Ramos (cell line): ENCODE data around the gene FIBCD1.

Source experiments
- in situ Hi-C: fragments of 300-500 bp; cut with MboI; formaldehyde crosslinking; loops from one replicate; pipeline ENCODE4 v1.14.3; 2022; ENCODE audit warnings: low sequenced_read_pairs; ENCODE audit not compliant: unreplicated experiment

Gene FIBCD1

DNA sequence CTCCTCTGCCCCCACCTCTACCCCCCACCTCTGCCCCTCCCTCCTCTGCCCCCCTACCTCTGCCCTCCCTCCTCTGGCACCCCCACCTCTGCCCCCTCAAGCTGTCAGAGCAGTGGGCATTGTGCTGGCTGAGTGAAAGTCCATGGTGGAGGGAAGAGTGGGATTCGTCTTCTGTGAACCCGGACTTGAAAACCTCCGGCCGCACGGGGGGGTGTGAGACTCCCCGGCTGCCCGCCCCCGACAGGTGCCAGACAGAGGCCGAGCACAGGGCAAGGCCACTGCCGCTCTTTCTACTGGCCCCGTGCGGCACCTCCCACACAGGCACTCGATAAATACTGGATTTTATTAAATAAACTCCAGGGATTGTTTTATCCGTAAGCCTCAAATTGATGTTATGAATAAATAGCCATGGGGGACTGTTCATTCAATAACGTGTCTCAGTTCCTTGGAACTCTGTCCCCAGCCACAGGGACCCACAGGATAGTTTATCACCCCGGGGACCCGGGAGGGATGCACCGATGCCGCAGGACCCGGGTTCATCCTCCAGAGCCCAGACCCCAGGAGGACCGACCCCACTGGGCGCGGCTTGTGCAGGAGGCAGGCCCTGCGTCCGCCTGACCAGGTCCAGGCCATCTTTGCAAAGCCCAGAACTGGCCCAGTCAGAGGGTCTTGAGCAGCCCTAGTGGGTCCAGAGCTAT is 39.8 kb downstream of the FIBCD1 start:
- in situ Hi-C loops: no loop called here

DNA sequence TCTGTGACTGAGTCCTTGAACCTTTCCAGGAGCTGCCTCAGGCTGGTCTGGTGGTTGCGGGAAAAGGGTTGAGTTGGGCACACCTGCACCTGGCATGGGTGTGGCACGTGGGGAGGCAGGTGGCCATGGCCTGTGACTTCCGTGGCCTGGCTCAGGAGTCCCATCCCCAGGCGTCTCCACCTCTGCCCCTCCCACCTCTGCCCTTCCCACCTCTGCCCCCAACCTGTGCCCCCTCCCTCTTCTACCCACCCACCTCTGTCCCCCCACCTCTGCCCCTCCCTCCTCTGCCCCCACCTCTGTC is 40.5 kb downstream of the FIBCD1 start:
- in situ Hi-C loops: no loop called here

DNA sequence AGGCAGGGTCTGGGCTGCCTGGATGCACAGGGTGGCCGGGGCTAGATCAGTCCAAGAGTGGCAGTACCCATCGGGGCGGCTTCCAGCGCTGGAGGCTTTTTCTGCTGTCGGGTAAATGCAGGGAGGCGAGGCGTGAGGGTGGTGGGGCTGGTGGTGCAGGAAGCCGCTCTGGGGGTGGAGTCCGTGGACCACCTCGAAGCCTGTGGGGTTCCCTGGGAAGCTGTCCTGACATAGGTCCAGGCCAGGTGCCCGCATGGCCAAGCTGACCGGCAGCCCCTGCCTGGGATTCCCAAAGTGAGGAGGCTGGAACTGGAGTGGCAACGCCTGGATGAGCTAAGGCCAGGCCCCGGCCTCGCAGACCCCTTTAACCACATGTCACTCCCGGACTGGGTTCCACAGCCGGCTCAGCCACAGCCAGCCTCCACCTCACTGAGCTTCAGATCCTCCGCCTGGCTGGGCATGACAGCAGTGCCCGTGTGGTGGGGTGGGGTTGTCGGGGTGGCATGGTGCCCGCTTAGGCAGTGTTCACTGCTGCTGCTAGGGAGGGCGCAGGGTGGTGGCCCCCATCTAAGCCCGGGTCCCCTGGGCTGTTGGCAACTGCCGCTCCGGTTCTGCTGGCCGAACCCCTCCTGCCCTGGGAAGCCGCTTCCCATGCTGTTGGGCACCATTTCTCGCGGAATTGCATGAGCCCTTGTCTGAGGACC is 41.0 kb downstream of the FIBCD1 start:
- in situ Hi-C loops: no loop called here

DNA sequence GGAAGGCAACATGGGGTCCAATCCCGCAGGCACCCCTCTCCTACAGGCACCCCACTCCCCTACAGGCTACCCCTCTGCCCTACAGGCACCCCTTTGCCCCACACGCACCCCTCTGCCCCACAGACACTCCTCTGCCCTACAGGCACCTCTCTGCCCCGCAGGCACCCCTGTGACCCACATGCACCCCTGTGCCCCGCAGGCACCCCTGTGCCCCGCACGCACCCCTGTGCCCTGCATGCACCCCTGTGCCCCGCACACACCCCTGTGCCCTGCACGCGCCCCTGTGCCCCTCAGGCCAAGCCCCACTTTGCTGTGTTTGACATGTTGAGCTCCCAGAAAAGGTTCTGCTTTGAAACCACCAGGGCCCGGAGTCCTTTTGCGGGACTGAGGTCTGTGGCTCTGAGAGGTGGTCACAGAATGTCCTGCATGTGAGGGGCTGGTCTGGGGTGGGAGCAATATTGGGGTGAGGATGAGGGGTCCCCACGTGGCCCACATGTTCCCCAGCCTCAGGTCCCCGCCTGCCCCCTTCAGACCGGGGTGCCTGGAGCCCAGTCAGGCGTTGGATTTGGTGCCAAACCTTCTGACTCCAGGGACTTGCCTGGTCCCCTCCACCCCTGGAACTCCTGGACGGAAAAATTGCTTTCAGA is 41.8 kb downstream of the FIBCD1 start:
- in situ Hi-C loops: no loop called here

DNA sequence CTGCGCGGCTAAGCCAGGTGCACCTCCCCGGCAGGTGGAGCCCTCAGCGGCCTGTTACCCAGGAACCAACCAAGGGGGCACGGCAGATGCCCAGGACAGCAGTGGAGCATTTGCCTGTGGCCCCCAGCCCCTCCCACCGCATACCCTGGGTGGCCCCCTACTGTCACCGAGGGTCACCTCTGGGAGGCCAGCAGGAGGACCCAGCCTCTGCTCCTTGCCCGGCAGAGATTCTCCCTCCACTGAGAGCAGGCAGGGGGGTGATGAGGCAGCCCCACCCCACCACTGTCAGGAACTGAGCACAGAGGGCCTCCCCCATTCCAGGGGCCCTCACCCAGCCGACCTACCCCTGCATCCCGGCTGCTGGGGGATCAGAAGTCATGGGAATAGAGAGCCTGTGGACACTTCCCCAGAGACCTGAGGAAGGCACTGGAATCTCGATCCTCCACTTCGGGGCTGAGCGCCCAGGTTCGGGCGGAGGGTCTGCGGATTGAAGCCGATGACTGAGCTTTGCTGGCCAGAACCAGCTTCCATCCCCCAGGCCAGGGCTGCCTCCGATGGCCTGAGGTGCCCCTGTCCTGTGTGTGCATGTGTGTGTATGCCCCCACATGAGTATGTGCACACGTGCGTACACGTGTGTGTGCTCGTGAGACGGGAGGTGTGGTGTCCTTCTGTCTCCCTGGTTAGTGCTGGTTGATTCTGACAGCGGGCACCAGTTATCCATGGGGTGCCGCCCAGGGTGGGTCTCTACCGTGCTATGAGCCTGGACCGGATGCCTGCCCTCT is 42.6 kb downstream of the FIBCD1 start, which contains the start of gene QRFP:
QRFP (minus strand) TSS at position 580 of the 782 bp plus-strand sequence. CDS start 2,974 bp downstream, outside the sequence.
- in situ Hi-C loops: no loop called here

DNA sequence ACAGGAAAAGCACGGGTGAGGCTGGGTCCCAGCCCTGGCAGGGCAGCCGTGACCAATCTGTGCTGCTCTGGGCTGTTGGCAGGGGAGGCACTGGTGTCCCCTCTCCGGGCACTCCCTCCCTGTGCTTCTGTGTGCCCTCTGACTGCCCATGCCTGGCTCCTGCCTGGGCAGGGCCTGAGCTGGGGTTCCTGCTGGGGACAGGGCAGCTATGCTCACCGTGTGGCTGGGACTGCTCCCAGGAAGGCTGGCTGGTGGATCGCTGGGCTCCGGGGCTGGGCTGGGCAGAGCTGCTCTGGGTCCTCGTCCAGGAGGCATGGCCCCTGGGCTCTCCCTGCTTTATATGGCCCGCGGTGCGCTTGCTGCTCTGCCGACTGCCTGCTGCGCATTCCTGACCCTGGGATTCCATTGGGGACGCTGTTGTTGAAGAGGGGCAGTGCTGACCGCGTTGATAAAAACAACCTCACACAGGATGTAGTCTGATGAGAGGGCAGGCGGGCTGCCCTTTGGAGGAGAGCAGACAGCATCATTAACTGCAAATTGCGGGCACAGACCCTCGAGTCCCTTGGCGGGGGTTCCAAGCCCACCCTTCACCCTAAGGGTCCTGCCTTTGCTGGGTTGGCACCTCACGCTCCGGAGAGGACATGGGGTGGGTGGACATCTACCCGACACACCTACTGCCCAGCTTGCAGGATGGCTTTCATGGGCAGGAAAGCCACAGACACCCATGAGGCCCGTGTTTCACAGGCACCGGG is 43.4 kb downstream of the FIBCD1 start:
- in situ Hi-C loops: no loop called here

DNA sequence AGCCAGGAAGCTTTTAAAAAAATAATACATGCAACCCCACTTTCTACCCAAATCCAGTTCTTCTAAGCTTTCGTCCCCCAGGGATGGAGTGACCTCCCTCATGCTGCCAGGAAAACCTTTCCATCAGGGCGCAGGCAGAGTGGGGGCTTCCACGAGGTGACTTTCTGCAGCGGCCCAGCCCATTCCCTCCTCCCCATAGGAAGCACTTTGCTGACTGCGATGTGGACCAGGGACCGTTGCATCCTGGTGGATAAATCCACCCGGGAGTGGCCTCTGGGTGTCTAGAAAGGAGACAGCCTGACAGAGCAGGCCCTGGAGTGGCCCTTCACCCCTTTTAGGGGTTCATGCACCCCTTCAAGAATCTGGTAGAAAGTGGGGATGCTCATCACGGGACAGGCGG is 44.0 kb downstream of the FIBCD1 start:
- in situ Hi-C loops: no loop called here

DNA sequence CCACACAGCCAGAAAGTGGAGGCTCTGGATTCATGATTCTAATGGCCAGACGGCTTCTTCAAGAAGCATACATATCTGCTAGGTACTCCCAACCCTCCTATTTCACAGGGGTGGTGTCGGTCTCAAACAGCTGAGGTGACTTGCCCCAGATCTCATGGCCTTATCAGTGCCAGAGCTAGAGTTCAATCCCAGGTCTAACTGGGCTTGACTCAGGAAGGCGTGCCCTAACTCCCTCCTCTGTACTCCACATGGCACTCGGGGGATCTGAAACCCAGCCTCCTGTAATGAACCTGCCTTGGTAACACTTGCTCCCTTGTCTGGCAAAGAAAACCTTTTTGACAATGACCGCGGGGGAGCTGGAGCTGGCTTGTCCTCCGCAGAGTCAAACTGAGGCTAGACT is 44.5 kb downstream of the FIBCD1 start:
- in situ Hi-C loops: no loop called here

DNA sequence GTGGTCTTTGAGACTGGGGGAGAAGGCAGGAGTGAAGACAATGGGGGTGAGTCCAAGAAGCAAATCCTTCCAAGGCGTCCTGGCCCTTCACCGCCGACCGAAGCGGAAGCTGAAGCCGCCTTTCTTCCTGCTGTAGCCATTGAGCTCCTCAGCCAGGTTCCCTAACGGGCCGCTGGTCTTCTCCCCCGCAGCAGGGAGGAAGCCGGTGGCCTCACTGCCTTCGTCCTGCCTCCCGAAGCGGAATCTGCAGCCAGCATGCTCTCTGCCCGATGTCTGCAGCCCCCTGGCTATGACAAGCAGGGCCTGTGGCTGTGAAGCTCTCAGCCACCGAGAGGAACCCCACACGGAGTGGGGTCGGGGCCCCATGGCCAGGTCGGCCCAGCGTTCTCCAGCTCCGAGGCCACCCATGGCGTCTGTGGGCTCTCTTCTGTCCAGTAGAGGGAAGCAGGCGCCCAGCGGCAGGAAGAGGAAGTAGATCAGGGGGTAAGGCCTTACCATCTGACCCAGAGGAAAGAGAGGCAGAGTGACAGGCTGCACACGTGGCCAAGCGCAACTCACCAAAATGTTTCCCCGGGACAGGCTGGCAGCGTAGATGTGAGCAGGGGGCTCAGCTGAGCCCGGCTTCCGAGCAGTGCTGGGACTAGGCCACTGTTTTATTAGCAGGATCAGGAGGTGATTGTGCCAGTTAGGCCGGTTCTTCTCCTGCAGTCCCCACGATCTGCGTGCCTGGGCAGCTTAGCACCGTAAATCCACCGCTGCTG is 45.5 kb downstream of the FIBCD1 start:
- in situ Hi-C loops: no loop called here

DNA sequence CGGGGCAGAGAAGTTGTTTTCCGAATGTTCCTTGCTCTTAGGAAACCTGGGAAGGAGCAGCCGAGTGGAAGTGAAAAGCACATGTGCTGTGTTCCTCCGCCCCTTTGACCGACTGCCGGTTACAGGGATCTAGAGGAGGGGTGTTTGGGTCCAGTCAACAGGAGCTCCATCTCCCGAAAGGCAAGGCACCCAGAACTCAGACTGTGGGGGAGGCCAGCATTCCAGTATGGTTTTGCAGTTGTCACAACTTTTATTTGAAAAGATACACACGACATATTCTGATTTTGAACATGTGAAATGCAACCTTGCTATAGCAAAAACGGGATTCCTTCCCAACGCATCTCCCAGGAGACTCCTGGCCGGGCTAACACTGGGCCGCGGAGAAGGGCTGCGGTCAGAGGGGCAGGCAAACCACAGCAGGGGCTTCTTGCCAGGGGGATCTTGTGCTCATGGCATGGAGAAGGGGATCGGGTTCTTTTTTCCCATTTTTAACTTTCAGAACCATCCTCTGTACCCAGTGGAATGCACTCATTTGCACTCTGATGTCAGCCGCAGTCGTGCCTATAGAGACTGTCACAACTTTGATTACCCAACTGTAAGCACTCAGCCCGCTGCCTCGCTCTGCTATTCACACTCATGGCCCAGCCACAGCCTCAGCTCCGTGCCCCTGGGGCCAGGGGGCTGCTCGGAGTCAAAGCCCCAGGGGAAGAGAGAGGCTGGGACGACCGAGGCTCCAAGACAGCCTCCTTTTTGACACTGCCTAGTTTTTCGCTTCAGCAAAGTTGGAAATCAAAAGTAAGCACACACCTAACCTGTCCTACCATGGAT is 46.4 kb downstream of the FIBCD1 start:
- in situ Hi-C loops: no loop called here

DNA sequence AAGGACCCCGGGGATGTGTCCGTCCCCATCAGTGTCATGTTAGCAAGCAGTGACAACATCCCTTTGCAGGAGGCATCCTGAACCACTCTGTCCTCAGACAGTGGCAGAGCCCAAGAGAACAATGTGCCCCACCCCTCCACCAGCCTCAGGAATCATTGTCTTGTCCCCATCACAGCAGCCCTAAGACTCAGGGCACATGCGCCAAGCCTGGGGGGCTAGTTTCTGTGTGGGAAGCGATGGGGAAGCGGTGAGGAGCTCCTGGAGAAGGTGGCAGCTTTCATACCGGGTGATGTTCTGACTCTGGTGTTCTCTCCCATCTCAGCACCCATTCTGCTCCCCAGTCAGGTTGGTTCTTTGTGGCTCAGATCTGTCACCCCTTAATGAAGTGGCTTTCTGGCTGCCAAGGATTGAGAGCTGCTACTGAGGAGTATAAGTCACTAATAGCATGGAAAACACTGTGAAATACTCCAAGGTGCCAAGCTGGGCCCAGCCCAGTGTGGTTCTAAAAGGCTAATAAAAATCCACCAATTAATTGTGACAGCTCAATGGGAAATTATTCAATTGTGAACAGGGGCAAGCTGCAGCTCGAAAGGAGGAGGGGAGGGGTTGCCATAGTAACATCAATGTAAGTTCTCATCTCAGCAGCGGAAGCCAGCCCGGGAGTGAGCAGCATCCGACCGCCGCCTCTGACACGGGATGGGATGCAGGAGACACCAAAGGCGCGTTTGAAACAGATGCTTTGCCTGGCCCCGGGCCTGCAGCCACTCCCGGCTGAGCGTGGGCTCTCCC is 47.2 kb downstream of the FIBCD1 start:
- in situ Hi-C loops: no loop called here

DNA sequence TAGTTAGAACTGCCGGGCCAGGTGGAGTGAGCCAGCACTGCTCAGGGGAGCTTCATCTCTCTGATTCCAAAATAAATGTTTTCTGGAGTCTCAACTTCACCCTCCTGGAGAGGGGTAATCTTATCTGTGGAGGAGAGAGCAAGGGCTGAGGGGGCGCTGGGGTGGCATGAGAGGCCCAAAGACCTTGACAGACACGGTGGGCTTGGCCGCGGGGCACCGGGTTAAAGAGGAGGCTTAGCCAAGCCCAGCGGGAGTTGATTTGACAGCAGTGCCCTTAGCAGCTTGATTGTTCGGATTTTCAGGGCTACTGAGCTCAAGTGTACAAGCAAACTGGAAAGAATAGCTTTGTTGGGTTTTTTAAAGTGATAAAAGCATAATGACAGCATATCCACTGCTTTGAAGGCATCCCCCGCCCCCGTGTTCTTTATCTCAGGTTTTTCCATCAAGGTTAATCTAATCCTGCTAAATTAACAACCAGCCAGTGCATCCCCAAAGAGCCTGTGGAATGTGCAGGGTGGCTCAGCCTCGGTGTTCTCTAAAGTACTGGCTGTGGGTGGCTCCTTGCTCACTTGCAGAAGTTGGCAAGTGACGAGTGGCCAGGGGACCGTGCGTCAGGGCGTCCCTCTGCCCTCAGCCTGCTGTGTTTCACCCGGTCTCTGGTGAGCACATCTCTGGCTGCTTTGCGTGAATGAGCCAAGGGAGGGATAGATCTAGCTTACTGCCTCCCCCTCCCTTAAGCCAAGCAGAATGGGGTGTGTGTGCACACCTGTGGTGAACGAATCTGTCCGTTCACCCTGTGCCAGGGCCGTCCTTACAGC is 48.0 kb downstream of the FIBCD1 start:
- in situ Hi-C loops: no loop called here

DNA sequence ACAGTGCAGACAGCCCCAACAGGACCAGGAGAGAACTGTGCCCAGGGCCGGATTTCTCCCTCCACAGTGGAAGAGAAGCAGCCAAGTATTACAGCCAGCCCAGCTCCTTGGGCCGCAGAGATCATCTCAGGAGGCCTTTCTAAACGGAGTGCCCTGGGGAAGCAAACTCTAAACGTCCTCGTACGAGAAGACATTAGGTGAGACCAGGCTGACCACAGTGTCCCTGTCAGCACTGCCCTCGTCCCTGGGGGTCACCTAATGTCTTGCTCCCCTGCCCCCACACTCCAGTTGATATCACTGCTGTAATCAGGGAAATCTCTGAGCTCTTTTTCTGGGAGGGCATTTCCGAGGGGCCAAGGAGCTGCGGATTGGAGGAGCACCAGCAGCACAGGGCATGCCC is 48.9 kb downstream of the FIBCD1 start:
- in situ Hi-C loops: no loop called here

DNA sequence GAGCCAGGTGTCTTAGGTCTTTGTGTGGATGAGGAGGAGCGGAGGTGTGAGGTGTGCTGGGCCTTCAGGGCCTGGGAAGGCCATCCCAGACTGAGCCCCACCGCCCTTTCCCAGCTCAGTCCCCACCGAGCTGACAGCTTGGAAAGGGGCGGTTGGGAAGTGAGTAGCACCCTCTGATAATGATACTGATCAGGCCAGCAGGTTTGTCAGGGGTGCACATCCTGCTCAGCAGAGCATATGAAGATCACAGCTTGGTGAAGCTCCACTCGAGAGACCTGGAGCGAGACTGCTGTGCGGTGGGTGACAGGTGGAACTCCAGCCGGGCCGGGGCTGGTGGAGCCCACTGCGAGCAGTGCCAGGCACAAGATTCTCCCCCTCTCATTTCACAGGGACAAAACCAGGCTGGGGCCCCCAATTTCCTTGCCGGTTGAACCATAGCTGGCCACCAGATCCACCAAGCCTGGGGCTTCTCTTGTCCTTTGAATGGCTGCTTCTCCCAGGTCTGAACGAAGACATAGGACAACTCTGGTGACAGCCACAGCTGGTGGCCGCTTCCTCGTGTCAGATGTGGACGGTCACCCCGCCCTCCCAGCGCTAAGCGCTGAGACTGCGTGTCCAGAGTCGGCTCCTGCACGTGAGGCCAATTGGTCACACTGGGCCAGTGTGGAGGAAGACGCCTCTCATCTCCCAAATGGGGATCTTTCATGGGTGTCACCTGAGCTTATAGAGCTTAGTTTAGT is 50.7 kb downstream of the FIBCD1 start:
- in situ Hi-C loops: no loop called here

DNA sequence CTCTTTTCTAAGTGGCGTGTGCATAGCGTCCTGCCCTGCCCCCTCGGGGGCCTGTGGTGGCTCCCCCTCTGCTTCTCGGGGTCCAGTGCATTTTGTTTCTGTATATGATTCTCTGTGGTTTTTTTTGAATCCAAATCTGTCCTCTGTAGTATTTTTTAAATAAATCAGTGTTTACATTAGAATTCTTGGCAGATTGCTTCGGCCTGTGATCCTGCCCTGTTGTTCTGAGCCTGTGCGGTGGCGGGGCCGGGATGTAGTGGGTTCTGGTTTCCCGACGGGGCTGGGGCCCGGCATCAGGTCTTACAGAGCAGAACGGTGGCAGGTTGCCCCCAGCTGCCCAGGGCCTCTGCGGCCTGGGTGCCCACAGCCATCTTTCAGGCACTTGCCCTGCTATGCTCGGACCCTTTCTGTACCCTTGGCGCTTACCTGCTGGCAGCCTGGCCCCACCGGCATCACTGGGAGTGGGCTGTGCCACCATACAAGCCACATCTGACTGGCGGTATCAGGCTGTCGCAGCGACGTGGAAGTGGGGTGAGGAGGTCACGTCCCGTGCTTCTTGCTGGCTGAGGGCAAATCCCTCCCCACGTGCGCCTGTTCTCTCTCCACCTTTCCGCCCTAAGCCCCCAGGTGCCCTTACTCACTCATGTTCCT is 51.4 kb downstream of the FIBCD1 start:
- in situ Hi-C loops: no loop called here

DNA sequence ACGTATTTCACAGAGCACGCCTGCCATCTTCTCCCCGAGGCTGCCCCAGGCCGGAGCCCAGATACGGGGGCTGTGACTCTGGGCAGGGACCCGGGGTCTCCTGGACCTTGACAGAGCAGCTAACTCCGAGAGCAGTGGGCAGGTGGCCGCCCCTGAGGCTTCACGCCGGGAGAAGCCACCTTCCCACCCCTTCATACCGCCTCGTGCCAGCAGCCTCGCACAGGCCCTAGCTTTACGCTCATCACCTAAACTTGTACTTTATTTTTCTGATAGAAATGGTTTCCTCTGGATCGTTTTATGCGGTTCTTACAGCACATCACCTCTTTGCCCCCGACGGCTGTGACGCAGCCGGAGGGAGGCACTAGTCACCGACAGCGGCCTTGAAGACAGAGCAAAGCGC is 52.1 kb downstream of the FIBCD1 start:
- in situ Hi-C loops: no loop called here
